ENCODE results near the gene SPRYD7.

SPRYD7 gene

DNA sequence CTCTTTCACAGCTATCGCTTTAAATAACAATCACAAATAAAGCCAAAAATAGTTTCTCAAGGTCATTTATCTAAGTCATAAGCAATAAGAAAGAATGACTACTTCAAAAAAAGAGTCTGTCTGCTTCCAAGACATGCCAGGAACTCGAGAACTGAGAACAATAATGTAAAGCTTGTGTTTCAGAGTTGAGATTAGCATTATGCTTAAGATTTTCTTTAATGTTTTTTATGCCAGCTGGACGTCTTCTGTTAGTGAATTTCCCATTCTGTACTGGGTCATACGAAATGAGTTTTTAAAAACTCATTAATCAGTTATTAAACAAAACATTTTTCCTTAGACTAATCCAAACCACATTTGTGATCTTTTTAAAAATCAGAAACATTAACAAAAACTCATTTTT lies 3.2 kb upstream of the SPRYD7 start (continued):
- TF ChIP-seq TRIM28 (IDR thresholded peaks at IDR 0.05; ENCODE audit: borderline replicate concordance, low read length) (no peak), YY2 (tag by site-specific recombination; IDR thresholded peaks at IDR 0.05) (no peak), ZNF621 (tag by site-specific recombination; IDR thresholded peaks at IDR 0.05) (no peak)

DNA sequence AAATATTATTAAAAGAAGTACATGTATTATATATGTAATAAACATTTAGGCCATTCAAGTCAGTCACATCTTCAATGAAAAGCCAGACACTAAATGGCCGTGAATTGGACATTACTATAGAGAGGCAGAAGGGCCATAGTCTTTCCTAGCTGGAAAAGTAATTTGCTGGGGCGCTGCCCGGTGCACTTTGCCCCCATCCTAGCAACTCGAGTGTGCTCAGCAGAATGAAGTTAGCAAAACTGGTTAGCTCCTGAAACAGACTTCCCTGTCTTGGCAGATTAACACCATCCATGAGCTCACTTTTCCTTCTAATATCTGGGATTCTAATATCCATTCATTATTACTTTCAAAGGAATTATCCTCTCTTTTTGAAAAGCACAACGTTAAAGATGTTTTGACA lies 2.8 kb upstream of the SPRYD7 start:
- TF ChIP-seq ZNF658 (tag by site-specific recombination; IDR thresholded peaks at IDR 0.05) (no peak), ZNF645 (tag by site-specific recombination; IDR thresholded peaks at IDR 0.05) (no peak), ZSCAN16 (tag by site-specific recombination; IDR thresholded peaks at IDR 0.05) (no peak), ZIC2 (tag by site-specific recombination; IDR thresholded peaks at IDR 0.05) (no peak), ZNF585B (tag by site-specific recombination; IDR thresholded peaks at IDR 0.05) (no peak), ZNF133 (tag by site-specific recombination; IDR thresholded peaks at IDR 0.05) (no peak), SALL2 (tag by site-specific recombination; IDR thresholded peaks at IDR 0.05; ENCODE audit: borderline replicate concordance) (no peak), YY1 (tag by site-specific recombination; IDR thresholded peaks at IDR 0.05) (no peak), ZBTB17 (tag by site-specific recombination; IDR thresholded peaks at IDR 0.05) (no peak)
- Histone ChIP-seq H3K4me3 (ENCODE audit: low read depth, low read length) (no peak overlapping the region), H3K4me1 (ENCODE audit: control insufficient read depth, insufficient read depth, low read length) (peaks cover 4% of the 10 kb centered on the region; the same call in 1 of the 2 replicates), H3K36me3 (ENCODE audit: control insufficient read depth in 2 of 2, insufficient read depth in 1 of 2, low read length in 2 of 2) (no peaks in the 10 kb centered on the region), H3K9me3 (ENCODE audit: control insufficient read depth, insufficient read depth, low read depth, low read length) (no peaks in the 10 kb centered on the region), H3K27ac (ENCODE audit: extremely low read depth, low read depth, low read length) (no peak overlapping the region)
- ChIA-PET CTCF (no interaction called here), POLR2A (no interaction called here)

DNA sequence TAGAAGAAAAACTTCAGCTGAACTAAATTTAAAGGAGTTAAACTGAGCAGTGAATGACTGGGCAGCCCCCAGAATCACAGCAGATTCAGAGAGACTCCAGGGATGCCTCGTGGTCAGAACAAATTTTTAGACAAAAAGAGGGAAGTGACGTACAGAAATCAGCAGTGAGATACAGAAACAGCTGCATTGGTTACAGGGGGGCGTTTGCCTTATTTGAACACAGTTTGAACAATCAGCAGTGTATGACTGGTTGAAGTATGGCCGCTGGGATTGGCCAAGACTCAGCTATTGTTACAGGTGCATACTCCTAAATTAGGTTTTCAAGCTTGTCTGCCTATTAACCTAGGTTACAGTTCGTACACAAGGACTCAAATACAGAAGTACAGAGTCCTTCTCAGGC lies 2.2 kb upstream of the SPRYD7 start:
- Histone ChIP-seq H3K36me3 (ENCODE audit: control insufficient read depth in 2 of 2, insufficient read depth in 1 of 2, low read length in 2 of 2) (no peaks in the 10 kb centered on the region), H3K27ac (ENCODE audit: extremely low read depth, low read depth, low read length) (no peak overlapping the region), H3K4me3 (ENCODE audit: low read depth, low read length) (no peak overlapping the region), H3K4me1 (ENCODE audit: control insufficient read depth, insufficient read depth, low read length) (peaks cover 4% of the 10 kb centered on the region; the same call in 1 of the 2 replicates), H3K9me3 (ENCODE audit: control insufficient read depth, insufficient read depth, low read depth, low read length) (no peaks in the 10 kb centered on the region)
- TF ChIP-seq ZNF544 (tag by site-specific recombination; IDR thresholded peaks at IDR 0.05) (no peak), KLF9 (tag by site-specific recombination; IDR thresholded peaks at IDR 0.05; ENCODE audit: low read depth) (no peak), ZNF639 (tag by site-specific recombination; IDR thresholded peaks at IDR 0.05) (no peak), ZNF292 (tag by site-specific recombination; IDR thresholded peaks at IDR 0.05; ENCODE audit: borderline replicate concordance, low read depth) (no peak), ZNF114 (tag by site-specific recombination; IDR thresholded peaks at IDR 0.05) (no peak), ELK4 (IDR thresholded peaks at IDR 0.05; ENCODE audit: borderline replicate concordance, low read depth, low read length) (no peak)
- TF ChIP-seq, protein P1, sequence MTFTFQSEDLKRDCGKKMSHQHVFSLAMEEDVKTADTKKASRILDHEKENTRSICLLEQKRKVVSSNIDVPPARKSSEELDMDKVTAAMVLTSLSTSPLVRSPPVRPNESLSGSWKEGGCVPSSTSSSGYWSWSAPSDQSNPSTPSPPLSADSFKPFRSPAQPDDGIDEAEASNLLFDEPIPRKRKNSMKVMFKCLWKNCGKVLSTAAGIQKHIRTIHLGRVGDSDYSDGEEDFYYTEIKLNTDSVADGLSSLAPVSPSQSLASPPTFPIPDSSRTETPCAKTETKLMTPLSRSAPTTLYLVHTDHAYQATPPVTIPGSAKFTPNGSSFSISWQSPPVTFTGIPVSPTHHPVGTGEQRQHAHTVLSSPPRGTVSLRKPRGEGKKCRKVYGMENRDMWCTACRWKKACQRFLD (tag by site-specific recombination; IDR thresholded peaks at IDR 0.05): no peak
- CTCF ChIA-PET: no interaction called here
- POLR2A ChIA-PET: no interaction called here
